CD4-positive, alpha-beta T cell (primary cell): ENCODE measurements around the gene COX6B1. TPM values are rescaled to one million over a fixed set of nuclear protein-coding genes. Genes with fewer than 3 reads are reported as not detected.

ENCODE experiments used
- ATAC-seq: fragments of 200-7000 bp; cut with Tn5 transposase; one replicate; pipeline ENCODE4 v1.10.0; 2022; ENCODE audit warnings: mild to moderate bottlenecking; ENCODE audit not compliant: poor library complexity
- CTCF ChIA-PET: fragments of 350-600 bp; sonication (Branson Sonifier 250); formaldehyde crosslinking; loops from one replicate; lab custom pipeline; 2021; ENCODE audit warnings: antibody characterized with exemption, inconsistent platforms; lab: Charles Lee
- POLR2A ChIA-PET: fragments of 350-600 bp; sonication (Branson Sonifier 250); formaldehyde crosslinking; loops from one replicate; lab custom pipeline; 2021; ENCODE audit warnings: antibody characterized with exemption, inconsistent platforms; lab: Charles Lee
- DNase-seq, 14 experiments: peaks; one replicate each; pipeline ENCODE4 v3.0.0-alpha.2; 2013 to 2020; ENCODE audit warnings: mixed read lengths in 2 of 14
- H3K27ac ChIP-seq, 2 donors: one replicate each; pipeline versions ENCODE4 v1.5.1 to v1.7.0; 2013; ENCODE audit warnings: low read length in 2 of 2, low read depth in 1 of 2, mild to moderate bottlenecking in 1 of 2
- H3K27me3 ChIP-seq, 2 experiments: 1 replicate in 1 of 2; 2 replicates in 1 of 2; pipeline versions ENCODE4 v1.6.1 to v1.7.0; 2013; ENCODE audit warnings: low read length in 2 of 2, control low read depth in 1 of 2, mild to moderate bottlenecking in 1 of 2, moderate library complexity in 1 of 2; ENCODE audit not compliant: insufficient read depth in 2 of 2, control insufficient read depth in 1 of 2
- H3K36me3 ChIP-seq: one replicate; pipeline ENCODE4 v1.6.1; 2013; ENCODE audit warnings: low read length, control low read depth; ENCODE audit not compliant: insufficient read depth
- H3K4me1 ChIP-seq: one replicate; pipeline ENCODE4 v1.6.1; 2013; ENCODE audit warnings: low read length, control low read depth; ENCODE audit not compliant: insufficient read depth
- H3K4me3 ChIP-seq: one replicate; pipeline ENCODE4 v1.5.1; 2013; ENCODE audit warnings: mild to moderate bottlenecking, low read length, moderate library complexity
- H3K9me3 ChIP-seq, 2 experiments: 1 replicate in 1 of 2; 2 replicates in 1 of 2; pipeline versions ENCODE4 v1.6.1 to v1.7.0; 2013; ENCODE audit warnings: low read length in 2 of 2, mild to moderate bottlenecking in 2 of 2, control low read depth in 1 of 2, moderate library complexity in 1 of 2; ENCODE audit not compliant: control insufficient read depth in 1 of 2, insufficient read depth in 1 of 2
- H3K27ac Mint-ChIP-seq: one replicate; pipeline ENCODE4 v1.8.0; 2020; ENCODE audit warnings: mixed read lengths
- H3K27me3 Mint-ChIP-seq: one replicate; pipeline ENCODE4 v1.8.0; 2021; ENCODE audit warnings: mixed read lengths
- H3K36me3 Mint-ChIP-seq: one replicate; pipeline ENCODE4 v1.8.0; 2021; ENCODE audit warnings: low read depth, mixed read lengths
- H3K4me1 Mint-ChIP-seq: one replicate; pipeline ENCODE4 v1.8.0; 2021; ENCODE audit warnings: low read depth, mixed read lengths
- H3K4me3 Mint-ChIP-seq: one replicate; pipeline ENCODE4 v1.8.0; 2020; ENCODE audit warnings: mild to moderate bottlenecking, mixed read lengths
- H3K9me3 Mint-ChIP-seq: one replicate; pipeline ENCODE4 v1.8.0; 2020; ENCODE audit warnings: mixed read lengths
- intact Hi-C, 2 experiments: fragments of 100-400 bp; cut with DNase I in 1 of 2; cut with micrococcal nuclease in 1 of 2; formaldehyde crosslinking; loops; one replicate each; pipeline versions ENCODE4 v1.15.1 to v1.9.0; 2023 to 2025; cut with DNase I, micrococcal nuclease
- total RNA-seq, 174 experiments: library from RNA in 2 of 174; stranded (reverse) in 2 of 174; gene quantifications; one replicate each; pipeline ENCODE4 v1.2.3 and lab custom pipeline; 2021 to 2026
- TF ChIP-seq, protein P1 (sequence below): fragments of 200-600 bp; IDR thresholded peaks from one replicate; pipeline ENCODE4 v1.8.0; 2022; ENCODE audit warnings: antibody characterized with exemption, mild to moderate bottlenecking

Gene COX6B1
- total RNA-seq, 2 experiments from 2014 or later: 136 to 144 TPM

DNA sequence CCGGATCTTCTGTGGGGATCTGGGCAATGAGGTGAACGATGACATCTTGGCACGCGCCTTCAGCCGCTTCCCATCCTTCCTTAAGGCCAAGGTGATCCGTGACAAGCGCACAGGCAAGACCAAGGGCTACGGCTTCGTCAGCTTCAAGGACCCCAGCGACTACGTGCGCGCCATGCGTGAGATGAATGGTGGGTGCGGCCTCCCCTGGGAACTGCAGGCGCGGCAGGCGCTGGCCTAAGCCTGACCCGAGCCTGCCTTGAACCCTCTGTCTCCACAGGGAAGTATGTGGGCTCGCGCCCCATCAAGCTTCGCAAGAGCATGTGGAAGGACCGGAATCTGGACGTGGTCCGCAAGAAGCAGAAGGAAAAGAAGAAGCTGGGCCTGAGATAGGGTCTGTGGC lies 11.0 kb upstream of the COX6B1 start:
- no peak overlapping the region for H3K4me3 ChIP-seq
- Mint-ChIP-seq H3K27me3 (no peaks in the 10 kb centered on the region), H3K4me1 (peaks cover 8% of the 10 kb centered on the region), H3K9me3 (no peaks in the 10 kb centered on the region), H3K27ac (no peak overlapping the region), H3K4me3 (no peak overlapping the region), H3K36me3 (peaks cover 50% of the 10 kb centered on the region)
- TF ChIP-seq, protein P1, sequence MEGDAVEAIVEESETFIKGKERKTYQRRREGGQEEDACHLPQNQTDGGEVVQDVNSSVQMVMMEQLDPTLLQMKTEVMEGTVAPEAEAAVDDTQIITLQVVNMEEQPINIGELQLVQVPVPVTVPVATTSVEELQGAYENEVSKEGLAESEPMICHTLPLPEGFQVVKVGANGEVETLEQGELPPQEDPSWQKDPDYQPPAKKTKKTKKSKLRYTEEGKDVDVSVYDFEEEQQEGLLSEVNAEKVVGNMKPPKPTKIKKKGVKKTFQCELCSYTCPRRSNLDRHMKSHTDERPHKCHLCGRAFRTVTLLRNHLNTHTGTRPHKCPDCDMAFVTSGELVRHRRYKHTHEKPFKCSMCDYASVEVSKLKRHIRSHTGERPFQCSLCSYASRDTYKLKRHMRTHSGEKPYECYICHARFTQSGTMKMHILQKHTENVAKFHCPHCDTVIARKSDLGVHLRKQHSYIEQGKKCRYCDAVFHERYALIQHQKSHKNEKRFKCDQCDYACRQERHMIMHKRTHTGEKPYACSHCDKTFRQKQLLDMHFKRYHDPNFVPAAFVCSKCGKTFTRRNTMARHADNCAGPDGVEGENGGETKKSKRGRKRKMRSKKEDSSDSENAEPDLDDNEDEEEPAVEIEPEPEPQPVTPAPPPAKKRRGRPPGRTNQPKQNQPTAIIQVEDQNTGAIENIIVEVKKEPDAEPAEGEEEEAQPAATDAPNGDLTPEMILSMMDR: no peak
- ChIA-PET POLR2A (interaction anchor here (1.8 kb wide), 1 partner anchor 11 kb away, joined by 5 read pairs; the partner anchor contains the start of gene COX6B1), CTCF (no interaction called here)
- peaks cover 56% of the 10 kb centered on the region for H3K36me3 ChIP-seq
- no peaks in the 10 kb centered on the region for H3K9me3 ChIP-seq
- intact Hi-C loops: no loop called here
- no peak for ATAC-seq
- H3K27ac ChIP-seq: no peak overlapping the region
- DNase-seq: no peak
- no peaks in the 10 kb centered on the region for H3K27me3 ChIP-seq
- H3K4me1 ChIP-seq: peaks cover 11% of the 10 kb centered on the region

DNA sequence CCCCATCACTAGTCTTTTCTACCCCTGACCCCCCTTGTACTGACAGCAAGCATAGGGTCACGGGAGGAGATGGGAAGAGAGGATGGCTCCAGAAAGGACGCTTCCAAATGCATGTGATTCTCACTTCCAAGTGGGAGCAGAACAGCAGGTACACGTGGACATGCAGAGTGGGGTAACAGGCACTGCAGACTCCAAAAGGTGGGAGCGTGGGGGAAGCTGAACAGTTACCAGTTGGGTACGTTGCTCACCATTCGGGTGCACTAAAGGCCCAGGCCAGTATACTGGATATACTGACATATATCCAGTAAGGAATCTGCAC lies 8.8 kb upstream of the COX6B1 start:
- Histone ChIP-seq H3K4me1 (peaks cover 31% of the 10 kb centered on the region), H3K27ac (no peak overlapping the region), H3K9me3 (no peaks in the 10 kb centered on the region), H3K4me3 (no peak overlapping the region), H3K36me3 (peaks cover 35% of the 10 kb centered on the region), H3K27me3 (no peaks in the 10 kb centered on the region)
- TF ChIP-seq, protein P1: no peak
- Mint-ChIP-seq H3K4me3 (peak overlapping the region; percentile 59), H3K27ac (peak overlapping the region; percentile 15), H3K27me3 (no peaks in the 10 kb centered on the region), H3K9me3 (no peaks in the 10 kb centered on the region), H3K4me1 (peaks cover 9% of the 10 kb centered on the region), H3K36me3 (peaks cover 31% of the 10 kb centered on the region)
- intact Hi-C loops: no loop called here
- CTCF ChIA-PET: no interaction called here
- no peak for ATAC-seq
- POLR2A ChIA-PET: no interaction called here
- no peak for DNase-seq

DNA sequence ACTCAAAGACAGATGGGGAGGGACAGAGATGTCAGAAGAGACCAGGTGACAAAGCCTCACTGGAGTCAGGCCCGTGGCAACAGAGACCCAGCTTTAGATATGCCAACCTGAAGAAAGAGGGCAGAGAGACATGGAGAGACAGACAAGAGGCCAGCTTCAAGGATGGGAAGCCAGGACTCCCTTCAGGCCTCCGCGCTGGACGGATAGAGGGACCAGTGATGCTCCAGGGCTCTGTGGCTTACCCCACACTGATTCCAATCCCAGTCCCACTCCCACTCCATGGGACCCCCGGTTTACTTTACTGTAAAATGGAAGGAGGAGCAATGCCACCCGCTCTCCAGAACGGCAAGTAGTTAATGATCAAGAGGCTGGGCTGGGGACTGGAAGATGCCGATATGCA lies 8.3 kb upstream of the COX6B1 start:
- ATAC-seq: no peak
- H3K4me1 ChIP-seq: peaks cover 37% of the 10 kb centered on the region
- H3K4me3 Mint-ChIP-seq: peak overlapping the region; percentile 59
- peaks cover 30% of the 10 kb centered on the region for H3K36me3 ChIP-seq
- H3K27me3 ChIP-seq: no peaks in the 10 kb centered on the region
- no peaks in the 10 kb centered on the region for H3K9me3 ChIP-seq
- no peaks in the 10 kb centered on the region for H3K9me3 Mint-ChIP-seq
- H3K4me3 ChIP-seq: no peak overlapping the region
- no peaks in the 10 kb centered on the region for H3K27me3 Mint-ChIP-seq
- intact Hi-C loops: loop anchor here in 1 of 2 experiments (5.0 kb wide), 1 partner anchor 117 kb away; the partner anchor contains the start of genes HSPB6 and PROSER3
- CTCF ChIA-PET: no interaction called here
- peaks cover 15% of the 10 kb centered on the region for H3K4me1 Mint-ChIP-seq
- peak overlapping the region; percentile 15 for H3K27ac Mint-ChIP-seq
- H3K27ac ChIP-seq: no peak overlapping the region
- POLR2A ChIA-PET: no interaction called here
- TF ChIP-seq, protein P1: no peak
- no peak for DNase-seq
- H3K36me3 Mint-ChIP-seq: peaks cover 26% of the 10 kb centered on the region
